ENCODE measurements around the gene PFN3. TPM values are rescaled to one million over a fixed set of nuclear protein-coding genes. Genes with fewer than 3 reads are reported as not detected.

The PFN3 gene
- total and polyA plus RNA-seq, 2 of the 13 experiments (the other 11 are each of a cell fraction or from before 2014, with no cell fraction given) = not detected

DNA sequence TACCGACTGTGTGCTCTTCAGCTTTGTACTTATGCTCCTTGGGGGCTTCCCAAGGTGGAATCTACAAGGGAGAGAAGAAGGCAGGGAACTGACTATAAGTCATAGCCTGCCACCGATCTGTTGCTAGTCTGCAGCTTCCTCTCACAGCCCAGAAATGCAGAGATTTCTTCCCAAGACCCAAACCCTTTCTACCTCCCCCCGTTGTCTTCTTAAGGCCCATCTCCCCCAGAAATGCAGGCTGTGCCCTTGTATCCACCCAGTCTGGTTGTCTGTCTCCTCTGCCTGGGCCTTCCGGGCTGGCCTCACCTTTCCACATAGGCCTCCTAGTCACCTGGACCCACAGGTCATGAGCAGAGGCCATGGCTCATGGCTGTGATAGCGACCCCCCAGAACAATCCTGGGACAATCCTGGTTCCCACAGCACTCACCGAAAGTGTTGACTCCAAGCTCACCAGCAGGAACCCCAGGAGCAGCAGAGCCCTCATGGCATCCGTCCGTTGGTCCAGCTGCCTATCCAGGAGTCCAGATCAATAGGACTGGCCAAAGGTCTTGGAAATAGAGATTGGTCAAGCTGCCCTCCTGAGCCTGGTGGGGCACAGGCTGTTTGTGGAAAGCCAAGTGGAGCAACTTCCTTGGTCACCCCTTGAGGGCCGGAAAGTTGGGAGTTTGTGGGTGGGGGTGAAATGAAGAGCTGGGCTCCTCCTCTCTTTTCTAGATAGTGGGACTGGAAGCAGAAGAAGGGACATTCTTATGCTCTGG lies 8.8 kb upstream of the PFN3 start, which contains the start of gene F12 (continued):
- TF ChIP-seq PATZ1 (CRISPR knock-in tag; IDR thresholded peaks at IDR 0.05) (0 out of 2 replicates have a peak, but pooled peaks have one; percentile 11), ZEB1 (IDR thresholded peaks at IDR 0.05; ENCODE audit: insufficient replicate concordance, low read depth) (no peak), SNAPC2 (CRISPR knock-in tag; IDR thresholded peaks at IDR 0.05) (no peak), HCFC1 (IDR thresholded peaks at IDR 0.05; ENCODE audit: low read depth, low read length) (no peak), BCLAF1 (IDR thresholded peaks at IDR 0.05) (no peak), ZNF329 (CRISPR knock-in tag; IDR thresholded peaks at IDR 0.05; ENCODE audit: low read depth) (no peak), ZNF350 (CRISPR knock-in tag; IDR thresholded peaks at IDR 0.05; ENCODE audit: borderline replicate concordance, low read depth) (0 out of 2 replicates have a peak, but pooled peaks have one; percentile 38), HNRNPH1 (optimal IDR thresholded peaks at IDR 0.05; ENCODE audit: low read depth, low read length) (no peak), ZNF615 (CRISPR knock-in tag; IDR thresholded peaks at IDR 0.05; ENCODE audit: borderline replicate concordance) (no peak), WIZ (CRISPR knock-in tag; IDR thresholded peaks at IDR 0.05) (no peak), CENPT (CRISPR knock-in tag; IDR thresholded peaks at IDR 0.05; ENCODE audit: low read depth) (no peak), HINFP (CRISPR knock-in tag; IDR thresholded peaks at IDR 0.05; ENCODE audit: low read depth) (0 out of 2 replicates have a peak, but pooled peaks have one; percentile 38), ZMAT3 (CRISPR knock-in tag; conservative IDR thresholded peaks at IDR 0.05) (no peak), HDAC1 (CRISPR knock-in tag; IDR thresholded peaks at IDR 0.05) (peak; percentile 90), RBFOX2 (IDR thresholded peaks at IDR 0.05; ENCODE audit: low read depth, low read length) (no peak), MXI1 (IDR thresholded peaks at IDR 0.05; ENCODE audit: borderline replicate concordance, low read depth, low read length) (0 out of 3 replicates have a peak, but pooled peaks have one; percentile 31), DPF2 (CRISPR knock-in tag; IDR thresholded peaks at IDR 0.05; ENCODE audit: borderline replicate concordance, low read depth) (peak; percentile 70; the same call in 1 of the 2 replicates)
- TF ChIP-seq, protein P1, sequence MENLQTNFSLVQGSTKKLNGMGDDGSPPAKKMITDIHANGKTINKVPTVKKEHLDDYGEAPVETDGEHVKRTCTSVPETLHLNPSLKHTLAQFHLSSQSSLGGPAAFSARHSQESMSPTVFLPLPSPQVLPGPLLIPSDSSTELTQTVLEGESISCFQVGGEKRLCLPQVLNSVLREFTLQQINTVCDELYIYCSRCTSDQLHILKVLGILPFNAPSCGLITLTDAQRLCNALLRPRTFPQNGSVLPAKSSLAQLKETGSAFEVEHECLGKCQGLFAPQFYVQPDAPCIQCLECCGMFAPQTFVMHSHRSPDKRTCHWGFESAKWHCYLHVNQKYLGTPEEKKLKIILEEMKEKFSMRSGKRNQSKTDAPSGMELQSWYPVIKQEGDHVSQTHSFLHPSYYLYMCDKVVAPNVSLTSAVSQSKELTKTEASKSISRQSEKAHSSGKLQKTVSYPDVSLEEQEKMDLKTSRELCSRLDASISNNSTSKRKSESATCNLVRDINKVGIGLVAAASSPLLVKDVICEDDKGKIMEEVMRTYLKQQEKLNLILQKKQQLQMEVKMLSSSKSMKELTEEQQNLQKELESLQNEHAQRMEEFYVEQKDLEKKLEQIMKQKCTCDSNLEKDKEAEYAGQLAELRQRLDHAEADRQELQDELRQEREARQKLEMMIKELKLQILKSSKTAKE (CRISPR knock-in tag; IDR thresholded peaks at IDR 0.05; ENCODE audit: borderline replicate concordance) = no peak
- TF ChIP-seq, protein P2, sequence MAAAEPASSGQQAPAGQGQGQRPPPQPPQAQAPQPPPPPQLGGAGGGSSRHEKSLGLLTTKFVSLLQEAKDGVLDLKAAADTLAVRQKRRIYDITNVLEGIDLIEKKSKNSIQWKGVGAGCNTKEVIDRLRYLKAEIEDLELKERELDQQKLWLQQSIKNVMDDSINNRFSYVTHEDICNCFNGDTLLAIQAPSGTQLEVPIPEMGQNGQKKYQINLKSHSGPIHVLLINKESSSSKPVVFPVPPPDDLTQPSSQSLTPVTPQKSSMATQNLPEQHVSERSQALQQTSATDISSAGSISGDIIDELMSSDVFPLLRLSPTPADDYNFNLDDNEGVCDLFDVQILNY (CRISPR knock-in tag; conservative IDR thresholded peaks at IDR 0.05) = no peak

Data from HepG2 (cell line).